Ishikawa (cell line): Measurements from ENCODE around the gene AVP.

Experiments
- EGR1 ChIP-seq: IDR thresholded peaks from 2 replicates; pipeline ENCODE4 v1.6.1; 2012
- EP300 ChIP-seq: IDR thresholded peaks from 2 replicates; pipeline ENCODE4 v1.6.1; 2012; ENCODE audit warnings: borderline replicate concordance
- TAF1 ChIP-seq: IDR thresholded peaks from 2 replicates; pipeline ENCODE4 v1.6.1; 2012; ENCODE audit warnings: low read depth, mild to moderate bottlenecking
- YY1 ChIP-seq: IDR thresholded peaks from 2 replicates; pipeline ENCODE4 v1.6.1; 2012; ENCODE audit warnings: low read depth

DNA sequence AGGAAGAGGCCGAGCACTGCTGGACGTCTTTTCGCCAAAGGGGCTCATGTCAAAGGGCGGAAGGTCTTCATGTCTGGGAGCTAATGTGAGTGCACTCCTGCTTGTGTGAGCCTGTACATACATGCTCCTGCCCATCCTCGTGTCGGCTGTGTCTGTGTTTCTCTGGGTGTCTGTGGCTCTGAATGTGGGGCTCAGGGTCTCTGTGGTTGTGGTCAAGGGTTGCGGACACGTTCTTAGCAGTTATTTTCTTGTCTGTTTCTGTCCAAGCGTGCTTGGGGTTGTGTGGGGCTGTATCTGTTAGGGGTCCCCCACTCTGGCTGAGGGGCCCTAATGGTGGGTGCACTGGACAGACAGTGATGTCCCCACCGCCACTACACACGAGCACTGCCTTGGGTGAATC lies 2.9 kb downstream of the AVP start:
- TF ChIP-seq EGR1 (no peak), TAF1 (no peak), YY1 (no peak), EP300 (no peak)
